Trophoblast cell (in vitro differentiated cells and primary cell): ENCODE measurements around the gene CD2BP2.

Experiments
- DNase-seq, 2 donors: peaks; one replicate each; pipeline ENCODE4 v3.0.0-alpha.2; 2016
- H2AFZ ChIP-seq: 2 replicates; pipeline ENCODE4 v1.6.1; 2013; ENCODE audit warnings: low read length, moderate library complexity, mild to moderate bottlenecking; ENCODE audit not compliant: insufficient read depth, poor library complexity
- H2AK5ac ChIP-seq: 2 replicates; pipeline ENCODE4 v1.6.1; 2013; ENCODE audit warnings: mild to moderate bottlenecking, low read length
- H2BK120ac ChIP-seq: 2 replicates; pipeline ENCODE4 v1.6.1; 2013; ENCODE audit warnings: low read length, mild to moderate bottlenecking, moderate library complexity; ENCODE audit not compliant: insufficient read depth, poor library complexity
- H2BK12ac ChIP-seq: 2 replicates; pipeline ENCODE4 v1.6.1; 2013; ENCODE audit warnings: mild to moderate bottlenecking, low read length, moderate library complexity
- H2BK5ac ChIP-seq: 2 replicates; pipeline ENCODE4 v1.6.1; 2013; ENCODE audit warnings: low read length, low read depth, moderate library complexity, mild to moderate bottlenecking; ENCODE audit not compliant: poor library complexity
- H3K14ac ChIP-seq: 2 replicates; pipeline ENCODE4 v1.6.1; 2013; ENCODE audit warnings: mild to moderate bottlenecking, low read length
- H3K18ac ChIP-seq: 2 replicates; pipeline ENCODE4 v1.6.1; 2013; ENCODE audit warnings: mild to moderate bottlenecking, low read length
- H3K23ac ChIP-seq: 2 replicates; pipeline ENCODE4 v1.6.1; 2013; ENCODE audit warnings: low read length
- H3K27ac ChIP-seq: 2 replicates; pipeline ENCODE4 v1.5.1; 2013; ENCODE audit warnings: low read depth, mild to moderate bottlenecking, inconsistent platforms, low read length, moderate library complexity
- H3K27me3 ChIP-seq: 2 replicates; pipeline ENCODE4 v1.6.1; 2013; ENCODE audit warnings: inconsistent platforms, mild to moderate bottlenecking, low read length, moderate library complexity; ENCODE audit not compliant: insufficient read depth
- H3K36me3 ChIP-seq, 2 experiments: 1 replicate in 1 of 2; 2 replicates in 1 of 2; pipeline ENCODE4 v1.6.1; 2013; ENCODE audit warnings: low read length in 2 of 2, mild to moderate bottlenecking in 2 of 2, moderate library complexity in 1 of 2; ENCODE audit not compliant: insufficient read depth in 2 of 2, control insufficient read depth in 1 of 2
- H3K4ac ChIP-seq: 2 replicates; pipeline ENCODE4 v1.6.1; 2013; ENCODE audit warnings: low read depth, mild to moderate bottlenecking, low read length, moderate library complexity
- H3K4me1 ChIP-seq, 2 experiments: 1 replicate in 1 of 2; 2 replicates in 1 of 2; pipeline ENCODE4 v1.6.1; 2013; ENCODE audit warnings: low read length in 2 of 2, mild to moderate bottlenecking in 2 of 2, moderate library complexity in 1 of 2; ENCODE audit not compliant: insufficient read depth in 2 of 2, control insufficient read depth in 1 of 2
- H3K4me2 ChIP-seq: 2 replicates; pipeline ENCODE4 v1.6.1; 2013; ENCODE audit warnings: inconsistent platforms, mild to moderate bottlenecking, low read length, moderate library complexity
- H3K4me3 ChIP-seq: 2 replicates; pipeline ENCODE4 v1.5.1; 2013; ENCODE audit warnings: mild to moderate bottlenecking, low read depth, low read length, inconsistent platforms
- H3K79me1 ChIP-seq: one replicate; pipeline ENCODE4 v1.6.1; 2013; ENCODE audit warnings: low read length
- H3K79me2 ChIP-seq: 2 replicates; pipeline ENCODE4 v1.6.1; 2013; ENCODE audit warnings: low read length, mild to moderate bottlenecking; ENCODE audit not compliant: control insufficient read depth, insufficient read depth, poor library complexity
- H3K9ac ChIP-seq: 2 replicates; pipeline ENCODE4 v1.6.1; 2013; ENCODE audit warnings: mild to moderate bottlenecking, low read length
- H3K9me3 ChIP-seq: 2 replicates; pipeline ENCODE4 v1.6.1; 2013; ENCODE audit warnings: low read depth, mild to moderate bottlenecking, control low read depth, inconsistent platforms, low read length; ENCODE audit not compliant: insufficient read depth
- H4K12ac ChIP-seq: 2 replicates; pipeline ENCODE4 v1.6.1; 2013; ENCODE audit warnings: low read depth, mild to moderate bottlenecking, low read length, moderate library complexity
- H4K8ac ChIP-seq: 2 replicates; pipeline ENCODE4 v1.6.1; 2013; ENCODE audit warnings: low read depth, mild to moderate bottlenecking, low read length, moderate library complexity
- H4K91ac ChIP-seq: one replicate; pipeline ENCODE4 v1.6.1; 2013; ENCODE audit warnings: low read depth, mild to moderate bottlenecking, low read length, moderate library complexity
- WGBS: extraction: QIAGEN DNeasy Blood & Tissue Kit; methylation state at CpG from one replicate; pipeline ENCODE4 v1.1.7; 2013; ENCODE audit warnings: missing lambda C conversion rate; ENCODE audit not compliant: insufficient read length, insufficient coverage; ENCODE audit errors: extremely low coverage; 5-methylcytosine and 5-hydroxymethylcytosine counted together

The CD2BP2 gene

DNA sequence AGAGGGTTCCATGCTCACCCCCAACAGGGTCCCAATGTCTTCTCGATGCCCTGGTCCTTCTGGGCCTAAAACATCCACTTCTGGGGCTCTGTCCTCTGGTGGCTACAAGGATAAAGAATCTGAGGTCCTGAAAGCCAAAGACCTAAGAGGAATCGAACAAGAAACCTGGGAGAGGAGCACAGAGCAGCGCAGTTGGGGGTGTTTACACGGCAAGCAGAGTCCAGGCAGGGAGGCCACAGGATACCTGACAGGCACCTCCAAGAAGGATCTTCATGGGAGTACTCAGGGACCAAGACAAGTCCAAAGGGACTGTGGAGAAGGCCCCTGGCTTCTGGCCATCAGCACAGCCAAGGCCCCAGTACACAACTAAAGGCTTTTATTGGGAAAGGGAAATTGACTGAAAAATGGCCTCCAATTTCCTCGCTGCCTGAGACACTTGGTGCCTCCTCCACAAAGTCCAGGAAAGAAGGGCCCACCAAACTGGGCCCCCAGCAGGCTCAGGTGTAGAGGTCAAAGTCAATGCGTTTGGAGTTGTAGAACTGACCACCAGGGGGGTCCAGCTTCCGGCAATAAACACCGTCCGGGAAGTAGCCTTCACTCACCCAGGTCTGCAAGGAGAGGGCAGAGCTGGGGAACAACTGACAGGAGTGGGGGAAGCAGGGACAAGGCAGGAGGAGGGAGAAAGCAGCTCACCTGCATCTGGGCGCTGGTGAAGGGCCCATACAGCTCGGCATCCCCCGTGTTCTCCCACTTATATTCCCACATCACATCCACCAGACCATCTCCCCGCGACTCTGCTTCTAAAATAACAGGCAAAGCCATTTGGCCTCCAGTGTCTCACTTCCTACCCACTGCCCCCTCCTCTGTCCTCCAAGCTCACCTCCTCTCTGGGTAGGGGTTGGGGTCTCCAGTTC lies 2.4 kb downstream of the CD2BP2 start:
- H3K79me2 ChIP-seq = peaks cover 10% of the 10 kb centered on the region
- H2BK12ac ChIP-seq = no peak overlapping the region
- DNase-seq = no peak
- no peak overlapping the region for H3K4me3 ChIP-seq
- H3K9ac ChIP-seq = no peak overlapping the region
- H3K27ac ChIP-seq = no peak overlapping the region
- H3K4me2 ChIP-seq = no peak overlapping the region
- H2BK5ac ChIP-seq = no peak overlapping the region
- H3K36me3 ChIP-seq = peaks cover 54 to 56% of the 10 kb centered on the region in 2 experiments
- H2AFZ ChIP-seq = no peak overlapping the region
- peaks cover 12 to 13% of the 10 kb centered on the region in 2 experiments for H3K4me1 ChIP-seq
- H3K18ac ChIP-seq = no peak overlapping the region
- no peak overlapping the region for H4K12ac ChIP-seq
- H4K8ac ChIP-seq = no peak overlapping the region
- H3K79me1 ChIP-seq = peaks cover 15% of the 10 kb centered on the region
- H3K4ac ChIP-seq = no peak overlapping the region
- H2AK5ac ChIP-seq = no peak overlapping the region
- H3K23ac ChIP-seq = no peak overlapping the region
- H3K14ac ChIP-seq = no peak overlapping the region
- no peak overlapping the region for H2BK120ac ChIP-seq
- no peaks in the 10 kb centered on the region for H3K27me3 ChIP-seq
- H4K91ac ChIP-seq = no peak overlapping the region
- no peaks in the 10 kb centered on the region for H3K9me3 ChIP-seq
- no CpG with 5 or more reads among the region's 14 CpGs for WGBS

DNA sequence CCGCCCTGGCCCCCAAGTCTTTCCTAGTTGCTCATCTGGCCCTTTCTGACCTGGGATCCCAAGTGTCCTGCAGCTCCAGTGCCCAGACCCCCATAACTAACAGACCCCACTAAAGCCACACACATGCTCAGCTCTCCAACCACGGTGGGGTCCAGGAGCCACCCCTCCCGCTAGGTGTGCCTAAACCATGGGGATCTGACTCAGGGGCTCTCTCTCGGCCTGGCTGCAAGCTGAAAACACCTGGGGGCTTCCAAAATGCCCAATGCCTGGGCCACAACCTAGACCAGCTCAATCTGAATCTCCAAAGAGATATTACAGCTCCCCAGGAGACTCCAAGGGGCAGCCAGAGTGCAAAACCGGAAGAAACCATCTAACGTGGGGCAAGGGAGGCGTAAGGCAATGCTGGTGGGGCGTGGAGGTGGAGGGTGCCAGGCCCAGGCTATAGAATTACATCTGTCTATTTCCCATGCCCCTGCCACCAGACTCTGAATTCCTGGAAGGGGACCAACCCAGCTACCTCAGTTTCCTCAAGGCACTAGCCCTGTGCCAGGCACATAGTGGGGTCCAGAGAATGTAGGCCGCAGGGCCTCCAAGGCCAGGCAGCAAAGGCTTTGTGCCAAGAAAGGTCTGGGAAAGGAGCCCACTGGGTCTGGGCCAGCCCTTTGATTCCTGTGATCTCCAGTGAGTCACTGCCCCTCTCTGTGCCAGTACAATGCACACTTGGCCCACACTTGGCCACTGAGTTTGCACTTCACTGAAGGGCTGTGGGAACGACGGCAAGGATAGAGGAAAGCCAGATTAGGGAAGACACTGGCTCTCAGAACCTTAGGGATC lies 3.3 kb downstream of the CD2BP2 start:
- H3K9ac ChIP-seq = no peak overlapping the region
- H3K27ac ChIP-seq = no peak overlapping the region
- H4K91ac ChIP-seq = no peak overlapping the region
- no peak overlapping the region for H2BK120ac ChIP-seq
- no peak overlapping the region for H3K4me3 ChIP-seq
- H4K8ac ChIP-seq = no peak overlapping the region
- H3K18ac ChIP-seq = no peak overlapping the region
- no peak overlapping the region for H3K4ac ChIP-seq
- no peak overlapping the region for H4K12ac ChIP-seq
- H3K27me3 ChIP-seq = no peaks in the 10 kb centered on the region
- no peak overlapping the region for H2AK5ac ChIP-seq
- H3K9me3 ChIP-seq = no peaks in the 10 kb centered on the region
- no peak overlapping the region for H2BK12ac ChIP-seq
- no peak overlapping the region for H3K14ac ChIP-seq
- H2BK5ac ChIP-seq = no peak overlapping the region
- H2AFZ ChIP-seq = no peak overlapping the region
- H3K4me1 ChIP-seq = peaks cover 10 to 13% of the 10 kb centered on the region in 2 experiments
- WGBS = no CpG with 5 or more reads among the region's 11 CpGs
- no peak overlapping the region for H3K4me2 ChIP-seq
- peaks cover 44 to 46% of the 10 kb centered on the region in 2 experiments for H3K36me3 ChIP-seq
- peaks cover 10% of the 10 kb centered on the region for H3K79me2 ChIP-seq
- H3K79me1 ChIP-seq = peaks cover 13% of the 10 kb centered on the region
- no peak for DNase-seq
- H3K23ac ChIP-seq = no peak overlapping the region

DNA sequence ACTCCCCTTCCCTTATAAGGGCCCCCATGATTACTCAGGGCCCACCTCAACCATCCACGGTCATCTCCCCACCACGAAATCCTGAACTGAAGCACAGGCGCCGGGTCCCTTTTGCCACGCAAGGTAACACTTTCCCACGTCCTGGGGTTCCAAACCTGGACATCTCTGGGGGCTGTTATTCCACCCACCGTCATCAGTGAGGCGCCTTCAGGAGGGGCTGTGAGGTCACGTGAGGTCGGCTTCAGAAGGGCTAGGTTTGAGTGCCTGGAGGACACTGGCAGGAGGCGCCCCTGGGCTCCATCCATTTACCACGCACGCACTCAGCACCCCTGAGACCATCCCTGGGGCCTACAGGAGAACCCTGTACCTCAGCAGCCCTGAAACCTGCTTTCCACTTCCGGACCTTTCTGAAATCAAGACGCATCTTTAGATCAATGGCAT lies 4.1 kb downstream of the CD2BP2 start:
- Histone ChIP-seq H3K79me1 (peaks cover 13% of the 10 kb centered on the region), H4K8ac (no peak overlapping the region), H3K23ac (no peak overlapping the region), H3K36me3 (peaks cover 38 to 41% of the 10 kb centered on the region in 2 experiments), H3K4ac (no peak overlapping the region), H2BK120ac (no peak overlapping the region), H4K91ac (no peak overlapping the region), H4K12ac (no peak overlapping the region), H3K4me3 (no peak overlapping the region), H3K27ac (no peak overlapping the region), H3K9me3 (no peaks in the 10 kb centered on the region), H3K9ac (no peak overlapping the region), H2BK12ac (no peak overlapping the region), H3K4me1 (peaks cover 3 to 6% of the 10 kb centered on the region in 2 experiments), H2AK5ac (no peak overlapping the region), H3K4me2 (no peak overlapping the region), H3K14ac (no peak overlapping the region), H2AFZ (no peak overlapping the region), H2BK5ac (no peak overlapping the region), H3K27me3 (no peaks in the 10 kb centered on the region), H3K79me2 (peaks cover 10% of the 10 kb centered on the region), H3K18ac (no peak overlapping the region)
- no CpG with 5 or more reads among the region's 15 CpGs for WGBS
- no peak for DNase-seq

DNA sequence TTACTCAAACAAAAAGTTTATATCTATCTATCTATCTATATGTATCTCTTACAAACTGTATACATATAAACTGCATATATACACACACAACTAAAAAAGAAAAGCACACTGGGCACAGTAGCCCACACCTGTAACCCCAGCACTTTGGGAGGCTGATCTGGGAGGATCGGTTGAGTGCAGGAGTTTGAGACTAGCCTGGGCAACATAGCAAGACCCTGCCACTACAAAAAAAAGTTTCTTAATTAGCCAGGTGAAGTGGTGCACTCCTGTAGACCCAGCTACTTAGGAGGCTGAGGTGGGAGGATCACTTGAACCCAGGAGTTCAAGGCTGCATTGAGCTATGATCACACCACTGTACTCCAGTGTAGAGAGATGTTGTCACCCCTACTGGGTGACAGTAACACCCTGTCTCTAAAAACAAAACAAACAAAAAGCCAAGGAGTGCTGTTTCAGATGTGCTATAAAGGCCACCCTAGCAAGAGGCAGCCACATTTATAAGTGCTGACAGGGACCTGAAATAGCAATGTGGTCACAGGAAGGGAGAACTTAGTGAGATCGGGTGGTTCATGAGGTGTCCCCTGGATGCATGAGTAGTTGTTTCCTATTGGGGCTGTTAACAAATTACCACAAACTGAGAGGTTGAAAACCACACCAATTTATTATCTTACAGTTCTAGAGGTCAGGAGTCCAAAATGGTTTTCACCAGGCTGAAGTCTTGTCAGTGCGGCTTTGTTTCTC lies 4.8 kb downstream of the CD2BP2 start:
- no CpG with 5 or more reads among the region's 3 CpGs for WGBS
- no peak for DNase-seq

More for the DNA sequence above, 4.8 kb downstream of the CD2BP2 start:
- no peaks in the 10 kb centered on the region for H3K9me3 ChIP-seq
- H3K36me3 ChIP-seq = peaks cover 38 to 41% of the 10 kb centered on the region in 2 experiments
- no peak overlapping the region for H3K4me2 ChIP-seq
- H3K18ac ChIP-seq = no peak overlapping the region
- no peak overlapping the region for H3K14ac ChIP-seq
- no peak overlapping the region for H2AK5ac ChIP-seq
- H2BK5ac ChIP-seq = no peak overlapping the region
- H3K4ac ChIP-seq = no peak overlapping the region
- no peak overlapping the region for H3K27ac ChIP-seq
- H4K12ac ChIP-seq = no peak overlapping the region
- H3K27me3 ChIP-seq = no peaks in the 10 kb centered on the region
- no peak overlapping the region for H2AFZ ChIP-seq
- H4K91ac ChIP-seq = no peak overlapping the region
- H3K4me1 ChIP-seq = peaks cover 0 to 4% of the 10 kb centered on the region in 2 experiments
- H3K4me3 ChIP-seq = no peak overlapping the region
- H2BK120ac ChIP-seq = no peak overlapping the region
- no peak overlapping the region for H2BK12ac ChIP-seq
- H3K9ac ChIP-seq = no peak overlapping the region
- no peak overlapping the region for H4K8ac ChIP-seq
- H3K79me1 ChIP-seq = peaks cover 6% of the 10 kb centered on the region
- H3K23ac ChIP-seq = no peak overlapping the region
- H3K79me2 ChIP-seq = peaks cover 7% of the 10 kb centered on the region
